Measurements from ENCODE around the gene IL20RB.

The IL20RB gene

DNA sequence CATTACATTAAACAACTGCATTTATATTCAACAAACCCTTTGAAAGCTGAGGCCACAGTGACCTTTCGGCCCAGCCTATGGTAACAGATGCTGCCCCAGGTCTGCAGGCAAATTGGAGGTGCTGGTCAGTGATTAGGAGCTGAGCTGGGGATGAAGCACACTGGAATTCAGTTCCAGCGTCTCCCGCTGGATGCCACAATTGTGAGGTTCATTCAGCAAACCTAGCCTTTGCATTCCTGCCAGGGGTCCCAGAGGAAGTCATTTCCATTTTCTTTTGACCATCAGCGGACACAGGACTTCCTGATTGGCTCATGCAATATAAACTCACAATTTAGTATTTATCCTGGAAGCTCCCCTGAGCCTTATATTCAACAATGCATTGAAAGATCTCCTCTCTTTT is 89.5 kb downstream of the IL20RB start:
- no peak for DNase-seq

DNA sequence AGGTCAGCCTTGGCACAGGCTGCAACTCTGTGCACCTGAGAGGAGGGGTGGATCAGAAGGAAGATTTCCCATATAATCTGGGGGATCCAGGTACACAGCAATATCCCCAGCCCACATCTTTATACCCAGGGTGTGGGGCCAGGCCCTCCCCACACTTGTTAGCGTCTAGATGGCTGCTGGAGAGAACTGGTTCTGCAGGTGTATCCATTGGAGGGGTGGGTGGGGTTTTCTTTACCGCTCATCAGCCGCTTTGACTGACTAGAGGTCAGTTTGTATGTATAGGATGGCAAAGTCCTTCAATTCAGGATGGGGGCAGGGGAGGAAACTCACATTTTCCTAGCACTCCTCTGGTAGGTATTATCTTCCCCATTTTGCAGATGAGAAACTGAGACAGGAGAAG is 92.5 kb downstream of the IL20RB start:
- DNase-seq: no peak

DNA sequence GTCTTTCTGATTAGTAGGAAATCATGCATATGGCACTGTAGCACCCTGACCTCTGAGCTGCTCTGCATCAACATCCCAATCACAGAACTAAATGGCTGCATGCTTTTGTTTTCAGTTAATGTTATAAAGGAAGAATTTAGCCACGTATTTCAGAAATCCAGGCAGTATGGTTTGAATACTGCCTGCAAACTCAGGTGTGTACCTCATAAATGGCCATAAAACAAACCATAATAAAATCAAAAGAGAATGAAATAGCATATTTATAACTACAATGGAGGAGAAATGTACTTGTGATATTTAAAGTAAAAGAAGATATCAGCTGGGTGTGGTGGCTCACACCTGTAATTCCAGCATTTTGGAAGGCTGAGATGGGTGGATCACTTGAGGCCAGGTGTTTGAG is 94.5 kb downstream of the IL20RB start:
- no peak for DNase-seq

All from NCI-H510A (cell line).